GM12891 (cell line): ENCODE measurements around the gene SPTLC2.

Source experiments
- POLR2A ChIP-seq: IDR thresholded peaks from 2 replicates; pipeline ENCODE4 v1.6.1; 2011; ENCODE audit warnings: low read depth, low read length, control low read depth
- POLR2AphosphoS5 ChIP-seq: IDR thresholded peaks from 2 replicates; pipeline ENCODE4 v1.6.1; 2011; ENCODE audit warnings: low read depth, low read length, control low read depth

DNA sequence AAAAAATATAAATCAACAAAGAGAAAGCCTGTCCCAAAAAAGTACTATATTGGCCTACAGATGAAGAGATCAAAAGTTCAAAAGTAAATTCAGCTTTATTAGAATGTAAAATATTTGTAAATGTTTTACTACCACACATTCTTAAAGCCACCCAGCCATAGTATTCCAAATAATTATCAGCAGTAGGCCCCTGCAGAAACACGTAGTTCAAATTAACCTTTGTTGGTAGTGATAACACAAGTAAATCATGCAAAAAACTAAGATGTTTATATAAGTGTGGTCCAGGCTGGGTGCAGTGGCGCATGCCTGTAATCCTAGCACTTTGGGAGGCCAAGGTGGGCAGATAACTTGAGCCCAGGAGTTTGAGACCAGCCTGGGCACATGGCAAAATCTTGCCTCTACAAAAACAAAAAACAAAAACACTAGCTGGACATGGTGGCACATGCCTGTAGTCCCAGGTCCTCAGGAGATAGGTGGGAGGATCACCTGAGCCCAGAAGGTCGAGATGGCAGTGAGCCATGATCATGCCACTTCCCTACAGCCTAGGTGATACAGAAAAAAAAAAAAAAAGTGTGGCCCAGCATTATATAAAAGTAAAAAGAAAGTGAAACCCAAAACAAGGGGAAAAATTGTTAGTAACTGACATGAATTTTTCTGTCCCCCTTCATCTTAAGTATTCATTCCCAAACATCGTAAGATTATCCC is 17.9 kb downstream of the SPTLC2 start:
- TF ChIP-seq POLR2A (no peak), POLR2AphosphoS5 (no peak)
